ENCODE measurements around the gene SEMA7A. TPM values are rescaled to one million over a fixed set of nuclear protein-coding genes. Genes with fewer than 3 reads are reported as not detected.

Gene SEMA7A
- polyA plus RNA-seq, 12 donors: 4.1 to 9.6 (median 5.6) TPM; not detected in 1

DNA sequence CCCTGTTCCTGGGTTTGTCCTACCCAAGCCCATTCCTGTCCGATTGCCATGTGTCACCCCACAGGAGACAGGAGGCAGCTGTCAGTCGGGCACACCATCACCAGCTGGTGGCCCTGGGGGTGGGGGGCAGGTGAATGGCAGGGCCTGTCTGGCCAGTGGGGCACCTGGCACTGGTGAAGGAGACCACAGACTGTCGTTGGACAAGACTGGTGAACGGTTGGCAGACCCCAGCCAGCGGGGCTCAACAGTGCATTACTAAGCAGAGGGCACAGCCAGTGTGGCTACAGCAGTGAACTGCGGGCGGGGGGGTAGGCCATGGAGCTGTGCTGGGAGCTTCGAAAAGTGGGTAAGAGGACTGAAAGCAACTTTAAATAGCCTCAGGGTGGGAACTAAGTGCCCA lies 2.1 kb downstream of the SEMA7A start:
- DNase-seq: no peak

DNA sequence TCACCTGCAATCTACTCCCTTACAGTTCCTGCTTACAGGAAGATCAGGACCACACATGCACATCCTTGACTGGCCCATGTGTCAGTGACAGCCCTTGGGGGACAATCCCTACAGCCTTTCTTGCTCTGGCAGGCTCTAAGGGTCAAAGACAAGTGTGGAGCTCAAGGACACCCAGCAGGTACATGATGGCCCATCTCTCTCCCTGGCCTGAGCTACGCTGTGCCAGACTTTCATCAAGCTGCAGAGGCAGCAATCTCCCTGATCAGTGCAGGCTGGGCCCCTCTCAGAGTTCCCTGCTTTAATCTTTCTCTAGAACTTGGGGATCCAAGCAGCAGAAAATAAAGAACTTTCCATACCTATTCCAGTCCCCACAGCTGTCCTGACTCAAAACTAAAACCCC lies 2.6 kb downstream of the SEMA7A start:
- no peak for DNase-seq

- DNase-seq: no peak
Observed at GRCh38 chr15:74430510-74430951, 3.2 kb downstream of the SEMA7A start.

- DNase-seq: no peak
Observed at GRCh38 chr15:74429781-74430400, 3.9 kb downstream of the SEMA7A start.

DNA sequence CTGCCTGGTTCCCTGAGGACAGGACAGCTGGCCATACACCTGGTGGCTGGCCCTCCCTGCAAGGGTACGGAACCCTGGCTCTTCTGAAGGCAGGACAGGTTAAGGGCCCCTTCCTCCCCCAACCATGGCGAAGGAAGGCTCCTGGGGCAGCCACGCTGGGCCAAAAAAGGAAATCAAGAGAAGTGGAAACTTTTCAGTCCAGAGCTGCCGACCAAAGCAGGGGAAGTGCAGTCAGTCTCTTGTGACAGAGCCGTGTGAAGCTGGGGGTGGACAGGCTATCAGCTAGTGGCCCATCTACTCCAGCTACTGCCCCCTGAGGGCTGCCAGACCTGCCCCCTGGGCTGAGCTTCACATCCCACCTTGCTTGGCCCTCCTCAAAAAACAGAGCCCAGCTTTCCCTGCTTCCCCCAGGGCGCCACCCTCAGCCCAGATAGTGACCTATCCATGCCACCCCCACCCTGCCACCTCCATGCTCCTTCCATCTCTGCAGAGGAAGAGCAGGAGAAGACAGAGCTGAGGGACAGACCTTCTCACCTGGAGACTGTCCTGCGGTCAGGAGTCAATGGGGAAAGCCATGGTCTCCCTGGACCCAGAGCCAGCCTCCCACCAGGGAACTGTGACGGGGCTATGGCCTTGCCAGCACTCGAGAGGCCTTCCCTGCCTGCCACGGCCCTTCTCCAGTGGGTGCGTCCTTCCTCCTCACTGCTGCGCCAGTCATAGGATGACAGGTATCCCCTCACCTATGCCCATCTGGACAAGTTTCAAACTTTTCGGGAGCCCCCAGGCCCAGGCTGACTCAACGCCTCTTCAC lies 4.6 kb downstream of the SEMA7A start:
- DNase-seq: no peak

DNA sequence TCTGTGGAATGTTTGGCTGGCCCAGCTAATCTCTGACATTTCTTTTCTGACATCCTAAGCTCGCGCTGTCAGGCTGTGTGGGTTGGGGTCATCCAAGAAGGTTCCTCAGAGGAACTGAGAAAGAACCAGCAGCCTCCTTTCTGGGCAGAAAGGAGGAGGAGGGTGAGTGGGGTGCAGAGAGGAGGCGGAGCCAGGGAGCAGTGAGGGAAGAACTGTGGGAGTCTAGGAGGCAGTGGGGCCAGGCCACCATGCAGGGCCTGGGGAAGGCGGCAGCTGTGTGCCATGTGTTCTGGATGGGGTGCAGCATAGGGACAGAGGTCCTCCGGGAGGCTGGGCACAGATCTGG lies 5.3 kb downstream of the SEMA7A start:
- DNase-seq: no peak

DNA sequence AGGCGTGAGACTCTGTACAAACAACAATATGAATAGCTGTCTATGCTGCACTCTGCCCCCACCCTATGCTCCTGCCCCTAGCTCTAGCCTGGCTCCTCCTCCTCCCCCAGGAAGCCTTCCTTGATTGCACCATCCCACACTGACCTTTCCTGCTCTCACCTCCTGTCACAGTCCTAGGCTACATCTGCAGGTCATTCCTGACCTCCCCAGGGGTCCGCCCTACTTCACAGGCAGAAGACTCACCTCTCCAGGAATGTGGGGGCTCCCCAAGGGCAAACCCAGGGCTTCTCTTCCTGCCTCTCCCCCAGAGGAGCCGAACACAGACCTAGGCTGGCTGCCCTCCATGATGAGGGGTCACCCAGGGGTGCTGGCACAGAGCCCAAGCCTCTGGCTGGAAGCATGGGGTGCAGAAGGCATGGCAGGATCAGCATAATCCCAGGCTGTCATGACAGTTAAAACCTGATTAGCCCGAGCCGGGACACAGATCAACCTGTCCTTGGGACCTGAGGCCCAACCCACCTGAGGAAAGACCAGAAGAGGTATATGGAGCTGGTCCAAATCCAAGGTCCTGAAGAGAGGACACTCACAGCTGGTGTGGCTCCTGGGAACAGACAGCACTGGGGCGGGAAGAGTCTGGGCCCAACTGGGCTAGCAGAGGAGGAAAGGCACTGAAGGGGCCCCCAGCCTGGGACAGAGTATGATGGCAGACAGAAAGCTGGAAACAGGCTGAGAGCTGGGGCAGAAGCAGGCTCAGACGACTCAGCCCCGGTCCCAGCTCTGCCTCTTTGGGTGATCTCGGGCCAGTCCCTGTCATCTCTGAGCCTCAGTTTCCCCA lies 5.9 kb downstream of the SEMA7A start:
- no peak for DNase-seq

DNA sequence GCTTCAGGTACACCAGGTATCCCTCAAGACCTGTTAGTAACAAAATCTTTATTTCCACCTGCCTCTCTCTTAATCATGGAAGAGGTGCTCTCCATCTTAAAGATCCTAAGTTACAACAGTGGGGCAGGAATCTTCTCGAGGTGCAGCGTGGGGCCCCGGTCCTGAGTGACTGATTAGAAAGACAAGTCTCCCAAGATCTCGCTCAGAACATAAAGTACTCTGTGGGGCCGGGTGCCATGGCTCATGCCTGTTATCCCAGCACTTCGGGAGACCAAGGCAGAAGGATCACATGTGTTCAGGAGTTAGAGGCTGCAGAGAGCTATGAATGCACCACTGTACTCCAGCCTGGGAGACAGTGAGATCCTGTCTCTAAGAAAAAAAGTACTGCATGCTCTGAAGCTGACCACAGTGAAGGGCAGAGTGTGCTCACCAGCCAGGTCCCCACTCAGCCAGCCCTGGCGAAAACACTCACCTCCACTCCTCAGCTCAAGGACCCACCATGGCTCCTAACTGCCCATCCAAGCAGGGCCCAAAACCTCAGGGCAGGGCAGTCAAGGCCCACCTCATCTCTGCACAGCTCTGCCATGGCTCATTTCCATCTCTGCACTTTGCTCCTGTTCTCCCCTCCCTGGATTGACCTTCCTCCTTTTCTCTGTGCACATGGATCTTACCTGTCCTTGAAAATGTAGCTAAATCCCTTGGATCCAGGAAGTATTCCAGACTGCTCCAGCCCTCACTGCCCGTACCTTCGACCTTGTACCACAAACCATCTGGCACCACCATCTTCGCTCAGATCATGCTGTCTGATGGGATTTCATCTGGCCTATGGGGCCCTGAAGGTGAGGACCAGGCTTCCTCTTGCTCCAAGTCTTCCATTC lies 7.1 kb downstream of the SEMA7A start:
- DNase-seq: no peak

- DNase-seq: no peak
Observed at GRCh38 chr15:74425630-74426029, 8.1 kb downstream of the SEMA7A start.

DNA sequence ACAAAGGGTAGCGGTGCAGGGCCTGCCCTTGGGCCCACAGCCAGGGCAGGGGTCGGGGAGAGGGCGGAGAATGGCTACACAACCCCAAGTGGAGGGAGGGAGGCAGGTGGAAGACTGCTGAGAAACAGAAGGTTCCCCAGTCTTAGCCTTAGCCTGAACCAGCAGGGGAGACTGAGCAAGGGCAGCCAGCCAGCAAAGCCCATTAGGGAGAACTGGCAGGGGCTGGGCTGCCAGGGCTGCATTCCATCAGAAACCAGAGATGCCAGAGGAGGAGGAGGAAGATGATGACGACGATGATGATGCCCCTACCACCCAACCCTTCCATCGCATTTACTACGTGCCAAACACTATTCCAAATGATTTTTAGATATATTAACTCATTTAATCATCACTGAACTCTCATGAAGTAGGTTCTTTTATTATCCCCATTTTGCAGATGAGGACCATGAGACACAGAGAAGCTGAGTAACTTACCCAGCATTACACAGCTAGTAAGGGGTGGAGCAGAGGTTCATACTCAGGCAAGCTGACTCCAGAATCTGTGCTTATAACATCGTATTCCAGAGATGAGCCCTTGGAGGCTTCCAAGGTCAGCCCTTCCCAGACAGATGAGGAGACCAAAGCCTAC lies 8.7 kb downstream of the SEMA7A start:
- DNase-seq: no peak

DNA sequence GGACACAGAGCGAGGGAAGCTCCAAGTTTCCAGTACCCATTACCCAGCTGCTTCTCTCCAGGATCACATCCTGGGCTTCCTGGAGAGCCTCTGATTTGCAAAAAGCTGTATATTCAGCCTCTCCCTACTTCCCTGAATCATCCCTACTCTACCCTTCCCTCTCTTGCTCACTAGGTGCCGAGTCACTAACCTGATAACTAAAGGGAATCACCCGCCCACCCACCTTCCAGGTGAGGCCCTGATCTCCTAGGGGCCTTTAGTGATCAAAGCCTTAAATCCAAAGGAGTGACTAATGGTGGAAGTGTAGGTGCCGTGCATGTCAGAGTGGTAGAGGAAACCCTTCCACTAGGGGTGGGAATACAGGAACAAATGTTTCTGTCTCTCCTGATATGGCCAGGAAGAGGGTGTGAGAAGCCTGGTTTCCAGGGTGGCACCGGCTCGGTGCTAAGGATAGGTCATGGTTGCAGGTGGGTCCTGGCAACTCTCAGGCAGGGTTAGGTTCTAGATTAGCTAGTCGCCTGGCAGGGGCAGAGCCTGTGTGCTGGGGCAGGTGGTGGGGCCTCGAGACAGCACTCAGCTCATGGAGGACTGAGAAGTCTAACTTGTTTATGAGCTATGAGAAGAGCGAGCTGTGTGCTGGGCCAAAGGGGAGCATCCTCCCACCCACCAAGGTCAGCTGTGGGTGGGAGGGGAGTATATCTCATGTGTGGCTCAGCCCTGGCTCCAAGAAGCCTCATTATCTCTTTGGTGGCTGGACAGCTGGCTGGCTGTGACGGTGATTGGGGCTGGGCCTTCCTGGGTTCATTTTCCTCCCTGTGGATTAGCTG lies 10.1 kb downstream of the SEMA7A start:
- DNase-seq: no peak

GRCh38 chr15:74422652-74423430 lies 10.9 kb downstream of the SEMA7A start:
- no peak for DNase-seq

DNA sequence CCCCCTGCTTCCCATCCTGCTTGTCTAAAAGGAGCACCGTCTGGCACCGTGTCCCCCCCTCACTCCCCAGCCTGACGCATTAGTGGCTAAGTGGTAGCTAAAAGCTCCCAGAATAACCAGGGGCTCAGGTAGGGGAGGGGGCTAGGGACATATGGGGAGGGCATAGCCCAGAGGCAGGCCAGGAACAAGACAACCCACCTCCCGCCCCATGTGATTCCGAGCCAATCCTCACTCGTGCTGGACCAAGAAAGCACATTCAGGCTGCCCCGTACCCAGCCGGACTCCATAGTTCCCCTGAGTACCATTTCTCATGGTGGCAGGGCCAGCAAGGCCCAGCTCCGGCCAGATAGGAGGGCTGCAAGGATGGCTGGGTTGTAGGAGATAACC lies 11.5 kb downstream of the SEMA7A start:
- DNase-seq: no peak

DNA sequence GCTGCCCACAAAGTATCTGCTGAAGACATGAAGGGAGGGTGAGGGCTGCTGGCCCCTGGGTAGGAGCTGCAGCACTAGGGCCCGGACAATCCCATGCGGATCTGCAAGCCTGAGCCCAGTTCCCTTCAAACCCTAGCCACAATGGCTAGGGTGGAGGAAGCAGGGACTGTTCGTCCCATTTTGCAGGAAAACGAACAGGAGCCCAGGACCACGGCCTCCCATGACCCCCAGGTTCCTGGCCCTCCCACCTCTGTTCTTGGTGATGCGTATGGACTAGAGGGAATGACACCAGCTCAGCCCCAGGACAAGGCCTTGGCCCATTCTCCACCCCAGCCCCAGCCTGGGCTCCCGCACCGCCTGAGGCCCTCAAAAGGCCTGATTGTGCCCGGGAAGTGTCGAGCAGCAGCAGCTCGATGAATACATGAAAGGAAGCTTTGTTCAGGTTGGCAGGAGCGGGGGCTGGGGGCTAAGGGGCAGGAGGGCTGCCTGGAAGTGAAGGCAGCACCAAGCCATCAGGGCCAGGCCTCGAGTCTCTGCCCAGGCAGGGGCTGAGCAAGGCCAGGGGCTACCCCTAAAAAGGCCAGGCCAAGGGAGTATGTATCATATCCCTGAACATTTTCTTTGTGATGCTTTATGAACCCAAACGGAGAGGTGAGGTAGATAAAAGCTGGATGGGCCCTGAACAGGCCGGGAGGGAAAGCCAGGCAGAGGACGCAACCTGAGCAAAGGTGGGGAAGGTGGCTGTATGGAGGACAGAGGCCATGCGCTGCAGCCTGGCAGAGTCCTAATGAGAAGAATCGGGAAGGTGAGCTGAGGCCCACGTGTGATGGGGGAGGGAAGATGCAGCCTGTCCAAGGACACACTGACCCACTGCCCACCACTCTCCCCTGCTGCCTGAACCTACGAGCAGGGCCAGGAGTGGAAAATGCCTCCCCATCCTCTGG lies 12.2 kb downstream of the SEMA7A start:
- DNase-seq: no peak

GRCh38 chr15:74420193-74420905 lies 13.4 kb downstream of the SEMA7A start:
- no peak for DNase-seq

DNA sequence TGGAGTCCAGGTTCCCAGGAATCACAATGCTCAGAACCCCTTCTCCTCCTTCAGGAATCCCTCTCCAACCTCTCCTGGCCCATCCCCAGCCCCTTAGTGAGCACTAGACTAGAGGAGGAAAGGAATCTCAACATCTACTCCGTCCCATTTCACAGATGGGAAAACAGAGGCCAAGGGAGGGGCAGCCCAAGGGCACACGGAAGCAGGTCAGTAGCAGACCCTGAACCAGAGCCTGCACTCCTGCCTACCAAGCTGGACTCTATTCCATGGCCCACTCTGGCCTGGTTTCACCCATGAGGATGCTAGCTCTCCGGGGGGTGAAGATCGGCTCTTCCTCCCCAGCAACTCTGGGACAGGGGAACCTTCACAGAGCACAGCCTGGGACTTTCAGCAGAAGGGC lies 14.3 kb downstream of the SEMA7A start:
- DNase-seq: no peak

DNA sequence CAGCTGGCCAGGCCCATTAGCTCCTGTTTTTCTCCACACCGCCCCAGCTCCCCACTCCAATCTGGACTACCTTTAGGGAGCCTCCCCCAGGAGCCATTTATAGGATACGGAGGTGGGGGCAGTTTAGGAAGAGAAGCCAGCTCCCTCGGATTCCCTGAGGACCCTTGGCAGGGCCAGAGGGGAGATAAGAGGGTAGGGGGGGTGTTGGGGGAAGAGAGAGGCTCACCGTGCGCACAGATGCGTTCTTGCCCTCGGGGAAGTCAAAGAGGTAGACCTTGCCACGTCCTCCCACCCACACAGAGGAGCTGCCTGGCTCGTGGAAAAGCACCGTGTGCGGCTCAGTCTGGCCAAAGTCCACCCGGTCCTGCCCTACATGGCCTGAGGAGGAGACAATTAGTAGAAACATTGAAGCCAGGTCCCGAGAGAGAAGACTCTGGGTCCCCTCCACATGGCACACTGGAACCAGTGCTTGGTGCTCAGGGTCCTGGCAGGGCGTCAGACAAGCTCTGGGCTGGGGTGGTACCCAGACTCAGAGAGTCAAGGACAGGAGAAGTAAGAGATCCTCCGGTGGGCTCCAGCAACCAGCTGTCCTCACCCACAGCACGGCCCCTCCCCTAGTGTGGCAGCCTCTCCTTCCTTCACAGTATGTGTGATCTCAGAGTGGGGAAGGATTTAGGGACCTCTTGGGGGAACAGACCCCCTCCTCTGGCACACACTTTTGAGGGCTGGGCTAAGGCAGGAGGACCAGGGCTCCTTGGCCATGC lies 15.0 kb downstream of the SEMA7A start:
- no peak for DNase-seq

All from muscle of arm (tissue), 12 donors.